Retinal pigment epithelial cell (primary cell): ENCODE data around the gene PTPRN2.

ENCODE experiments used
- DNase-seq: peaks from one replicate; pipeline ENCODE4 v3.0.0-alpha.2; 2010; ENCODE audit warnings: low read depth
- H3K4me3 ChIP-seq: 2 replicates; pipeline ENCODE4 v1.5.1; 2011; ENCODE audit warnings: mild to moderate bottlenecking, low read length, control low read depth, moderate library complexity
- CTCF ChIP-seq: conservative IDR thresholded peaks from 2 replicates; pipeline ENCODE4 v1.5.1; 2011; ENCODE audit warnings: low read depth, low read length, control low read depth, inconsistent platforms

The PTPRN2 gene

GRCh38 chr7:158317238-158318205 is 270.1 kb downstream of the PTPRN2 start:
- DNase-seq, result no peak
- no peak for TF ChIP-seq CTCF
- H3K4me3 ChIP-seq, result no peak overlapping the region

GRCh38 chr7:158316466-158317031 is 271.1 kb downstream of the PTPRN2 start:
- no peak overlapping the region for H3K4me3 ChIP-seq
- no peak for DNase-seq
- TF ChIP-seq CTCF, result no peak

- H3K4me3 ChIP-seq, result no peak overlapping the region
- no peak for DNase-seq
- no peak for TF ChIP-seq CTCF
These were observed 271.7 kb downstream of the PTPRN2 start for GRCh38 chr7:158315881-158316280.

GRCh38 chr7:158315326-158315725 is 272.3 kb downstream of the PTPRN2 start:
- no peak for TF ChIP-seq CTCF
- DNase-seq, result no peak
- H3K4me3 ChIP-seq, result no peak overlapping the region

GRCh38 chr7:158314394-158314793 is 273.2 kb downstream of the PTPRN2 start:
- no peak overlapping the region for H3K4me3 ChIP-seq
- TF ChIP-seq CTCF, result no peak
- DNase-seq, result no peak

- no peak overlapping the region for H3K4me3 ChIP-seq
- no peak for TF ChIP-seq CTCF
- DNase-seq, result no peak
These were observed 273.7 kb downstream of the PTPRN2 start for GRCh38 chr7:158313931-158314330.

- TF ChIP-seq CTCF, result no peak
- DNase-seq, result no peak
- H3K4me3 ChIP-seq, result no peak overlapping the region
These were observed 274.8 kb downstream of the PTPRN2 start for GRCh38 chr7:158312789-158313188.
